OCI-LY1 (cell line): ENCODE data around the gene ADCY9.
"Not testable (repeated sequence)": the region's sequence is repeated elsewhere in the genome, so short reads cannot be mapped to it uniquely, and the experiment has no call there.

Experiments
- EZH2 ChIP-seq: fragments of 200-600 bp; sonication (generic), shearing (Covaris generic); IDR thresholded peaks from 2 replicates; pipeline ENCODE4 v1.8.0; 2017; ENCODE audit warnings: borderline replicate concordance, mixed run types, mild to moderate bottlenecking, antibody characterized with exemption, low read length, moderate library complexity, mixed read lengths
- TF ChIP-seq, protein P1 (sequence below): fragments of 200-600 bp; sonication (generic), shearing (Covaris generic); IDR thresholded peaks from 2 replicates; pipeline ENCODE4 v1.5.1; 2017; ENCODE audit warnings: mild to moderate bottlenecking, antibody characterized with exemption, low read length, moderate library complexity, mixed read lengths

- TF ChIP-seq, protein P1, sequence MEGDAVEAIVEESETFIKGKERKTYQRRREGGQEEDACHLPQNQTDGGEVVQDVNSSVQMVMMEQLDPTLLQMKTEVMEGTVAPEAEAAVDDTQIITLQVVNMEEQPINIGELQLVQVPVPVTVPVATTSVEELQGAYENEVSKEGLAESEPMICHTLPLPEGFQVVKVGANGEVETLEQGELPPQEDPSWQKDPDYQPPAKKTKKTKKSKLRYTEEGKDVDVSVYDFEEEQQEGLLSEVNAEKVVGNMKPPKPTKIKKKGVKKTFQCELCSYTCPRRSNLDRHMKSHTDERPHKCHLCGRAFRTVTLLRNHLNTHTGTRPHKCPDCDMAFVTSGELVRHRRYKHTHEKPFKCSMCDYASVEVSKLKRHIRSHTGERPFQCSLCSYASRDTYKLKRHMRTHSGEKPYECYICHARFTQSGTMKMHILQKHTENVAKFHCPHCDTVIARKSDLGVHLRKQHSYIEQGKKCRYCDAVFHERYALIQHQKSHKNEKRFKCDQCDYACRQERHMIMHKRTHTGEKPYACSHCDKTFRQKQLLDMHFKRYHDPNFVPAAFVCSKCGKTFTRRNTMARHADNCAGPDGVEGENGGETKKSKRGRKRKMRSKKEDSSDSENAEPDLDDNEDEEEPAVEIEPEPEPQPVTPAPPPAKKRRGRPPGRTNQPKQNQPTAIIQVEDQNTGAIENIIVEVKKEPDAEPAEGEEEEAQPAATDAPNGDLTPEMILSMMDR: not testable (repeated sequence)
- TF ChIP-seq EZH2: not testable (repeated sequence)
These were observed 189.1 kb downstream of the ADCY9 start for GRCh38 chr16:3927147-3927546.
